ENCODE data around the gene PIGM.

- no peak for TF ChIP-seq CTCF (conservative IDR thresholded peaks at IDR 0.05)
- no peak for TF ChIP-seq ZFX (IDR thresholded peaks at IDR 0.05)
Observed at GRCh38 chr1:160018900-160019299, 12.9 kb downstream of the PIGM start.

Data from C4-2B (cell line).